Measurements from ENCODE around the gene RBMY1J. TPM values are rescaled to one million over a fixed set of nuclear protein-coding genes. Genes with fewer than 3 reads are reported as not detected.
"Not testable (repeated sequence)": the region's sequence is repeated elsewhere in the genome, so short reads cannot be mapped to it uniquely, and the experiment has no call there.

The RBMY1J gene
- total RNA-seq: not detected in 2 replicates
- long read RNA-seq: 0 reads

GRCh38 chrY:22403110-22403509, at the start of gene RBMY1J:
TSS of gene RBMY1J (plus strand) at chrY:22403410. CDS start at chrY:22405448, 2,038 bp downstream.
- H3K27me3 Mint-ChIP-seq; H3K4me3 Mint-ChIP-seq (ENCODE audit: low read depth); H3K36me3 Mint-ChIP-seq (ENCODE audit: insufficient read depth); H3K9me3 Mint-ChIP-seq (ENCODE audit: low read depth); H3K27ac Mint-ChIP-seq; DNase-seq (ENCODE audit: low spot score, unreplicated experiment); H3K4me1 Mint-ChIP-seq (ENCODE audit: low read depth): not testable (repeated sequence)

- H3K4me3 Mint-ChIP-seq (ENCODE audit: low read depth): no peak overlapping the region
- no peaks in the 10 kb centered on the region for H3K27me3 Mint-ChIP-seq
- H3K27ac Mint-ChIP-seq: no peak overlapping the region
- no peaks in the 10 kb centered on the region for H3K9me3 Mint-ChIP-seq (ENCODE audit: low read depth)
- H3K4me1 Mint-ChIP-seq (ENCODE audit: low read depth): no peaks in the 10 kb centered on the region
- H3K36me3 Mint-ChIP-seq (ENCODE audit: insufficient read depth): no peaks in the 10 kb centered on the region
- TF ChIP-seq CTCF (IDR thresholded peaks at IDR 0.05; ENCODE audit: unreplicated experiment): no peak
- DNase-seq (ENCODE audit: low spot score, unreplicated experiment): no peak
Measured at GRCh38 chrY:22367416-22367815, 35.8 kb upstream of the RBMY1J start.

- no peaks in the 10 kb centered on the region for H3K27me3 Mint-ChIP-seq
- H3K27ac Mint-ChIP-seq: no peak overlapping the region
- no peaks in the 10 kb centered on the region for H3K9me3 Mint-ChIP-seq (ENCODE audit: low read depth)
- H3K4me3 Mint-ChIP-seq (ENCODE audit: low read depth): no peak overlapping the region
- no peak for TF ChIP-seq CTCF (IDR thresholded peaks at IDR 0.05; ENCODE audit: unreplicated experiment)
- no peaks in the 10 kb centered on the region for H3K4me1 Mint-ChIP-seq (ENCODE audit: low read depth)
- DNase-seq (ENCODE audit: low spot score, unreplicated experiment): no peak
- no peaks in the 10 kb centered on the region for H3K36me3 Mint-ChIP-seq (ENCODE audit: insufficient read depth)
Measured at GRCh38 chrY:22370623-22371022, 32.6 kb upstream of the RBMY1J start.

- H3K27ac Mint-ChIP-seq: no peak overlapping the region
- no peak overlapping the region for H3K4me3 Mint-ChIP-seq (ENCODE audit: low read depth)
- H3K9me3 Mint-ChIP-seq (ENCODE audit: low read depth): no peaks in the 10 kb centered on the region
- H3K27me3 Mint-ChIP-seq: no peaks in the 10 kb centered on the region
- H3K36me3 Mint-ChIP-seq (ENCODE audit: insufficient read depth): no peaks in the 10 kb centered on the region
- no peak for DNase-seq (ENCODE audit: low spot score, unreplicated experiment)
- TF ChIP-seq CTCF (IDR thresholded peaks at IDR 0.05; ENCODE audit: unreplicated experiment): no peak
- H3K4me1 Mint-ChIP-seq (ENCODE audit: low read depth): no peaks in the 10 kb centered on the region
Measured at GRCh38 chrY:22373494-22373893, 29.7 kb upstream of the RBMY1J start.

GRCh38 chrY:22444718-22445396, 41.6 kb downstream of the RBMY1J start:
- not testable (repeated sequence) for H3K36me3 Mint-ChIP-seq (ENCODE audit: insufficient read depth); H3K4me3 Mint-ChIP-seq (ENCODE audit: low read depth); H3K27ac Mint-ChIP-seq; H3K27me3 Mint-ChIP-seq; H3K4me1 Mint-ChIP-seq (ENCODE audit: low read depth); H3K9me3 Mint-ChIP-seq (ENCODE audit: low read depth); DNase-seq (ENCODE audit: low spot score, unreplicated experiment)

- H3K27me3 Mint-ChIP-seq; H3K4me3 Mint-ChIP-seq (ENCODE audit: low read depth); H3K36me3 Mint-ChIP-seq (ENCODE audit: insufficient read depth); DNase-seq (ENCODE audit: low spot score, unreplicated experiment); H3K9me3 Mint-ChIP-seq (ENCODE audit: low read depth); H3K4me1 Mint-ChIP-seq (ENCODE audit: low read depth); H3K27ac Mint-ChIP-seq: not testable (repeated sequence)
Measured at GRCh38 chrY:22455522-22455921, 52.3 kb downstream of the RBMY1J start.

- not testable (repeated sequence) for H3K9me3 Mint-ChIP-seq (ENCODE audit: low read depth); H3K36me3 Mint-ChIP-seq (ENCODE audit: insufficient read depth); H3K4me1 Mint-ChIP-seq (ENCODE audit: low read depth); H3K27ac Mint-ChIP-seq; DNase-seq (ENCODE audit: low spot score, unreplicated experiment); H3K27me3 Mint-ChIP-seq; H3K4me3 Mint-ChIP-seq (ENCODE audit: low read depth)
Measured at GRCh38 chrY:22461962-22462361, 58.8 kb downstream of the RBMY1J start.

Other genes starting within 250 kb of the RBMY1J start
- gene RBMY1F, start 220.5 kb upstream of the RBMY1J start, total RNA-seq: not detected in 2 replicates

All from progenitor cell of endocrine pancreas (in vitro differentiated cells).